GM12878 (cell line): Measurements from ENCODE around the gene GRIK4. TPM values are rescaled to one million over a fixed set of nuclear protein-coding genes. Genes with fewer than 3 reads are reported as not detected.

Experiments
- BMI1 ChIP-seq: fragments of 450-650 bp; IDR thresholded peaks from 2 replicates; pipeline ENCODE4 v1.6.1; 2016; ENCODE audit warnings: mild to moderate bottlenecking, moderate library complexity, borderline replicate concordance
- CREM ChIP-seq: IDR thresholded peaks from 2 replicates; pipeline ENCODE4 v1.6.1; 2014; ENCODE audit warnings: antibody characterized with exemption, low read depth
- FOS ChIP-seq: IDR thresholded peaks from 3 replicates; pipeline ENCODE4 v1.6.1; 2011; ENCODE audit warnings: borderline replicate concordance; ENCODE audit not compliant: insufficient read length; ENCODE audit errors: extremely low read depth
- MEF2A ChIP-seq: IDR thresholded peaks from 2 replicates; pipeline ENCODE4 v1.6.1; 2011; ENCODE audit warnings: low read depth, mild to moderate bottlenecking, low read length, moderate library complexity; ENCODE audit not compliant: insufficient read depth
- MLLT1 ChIP-seq: fragments of 450-650 bp; IDR thresholded peaks from 2 replicates; pipeline ENCODE4 v1.6.1; 2016; ENCODE audit warnings: mild to moderate bottlenecking
- MXI1 ChIP-seq: fragments of 150-350 bp; IDR thresholded peaks from 2 replicates; pipeline ENCODE4 v1.6.1; 2011; ENCODE audit warnings: low read depth, mild to moderate bottlenecking, inconsistent platforms, low read length, improper control_type of control experiment
- NR2C1 ChIP-seq: fragments of 450-650 bp; IDR thresholded peaks from 2 replicates; pipeline ENCODE4 v1.6.1; 2017; ENCODE audit warnings: antibody characterized with exemption, mild to moderate bottlenecking, moderate library complexity
- PBX3 ChIP-seq: IDR thresholded peaks from 2 replicates; pipeline ENCODE4 v1.6.1; 2011; ENCODE audit warnings: mild to moderate bottlenecking, low read depth, low read length, moderate library complexity; ENCODE audit not compliant: insufficient replicate concordance
- SMAD5 ChIP-seq: IDR thresholded peaks from 2 replicates; pipeline ENCODE4 v1.6.1; 2016; ENCODE audit warnings: antibody characterized with exemption, low read depth
- TCF3 ChIP-seq: IDR thresholded peaks from 2 replicates; pipeline ENCODE4 v1.6.1; 2012; ENCODE audit warnings: low read depth, mild to moderate bottlenecking, low read length, borderline replicate concordance; ENCODE audit not compliant: insufficient read depth
- polyA plus RNA-seq, 11 experiments: library from polyadenylated mRNA; depleted of rRNA in 4 of 11; unstranded in 6 of 11; stranded (reverse) in 5 of 11; fragments of >200 nt; fragmentation: Nextera tagmentation in 4 of 11; fragmentation: Illumina TruSeq in 1 of 11; extraction: Ambion mirVana in 4 of 11; extraction: Trizol in 1 of 11; gene quantifications; 1 replicate in 1 of 11; 2 replicates in 10 of 11; pipeline versions ENCODE4 v1.2.1 to v1.2.3, GENCODE V29; 2011 to 2016; ENCODE audit warnings: inconsistent platforms in 2 of 11, missing spikeins in 2 of 11, low read depth in 1 of 11
- total RNA-seq, 4 experiments: library from RNA; depleted of rRNA in 3 of 4; stranded (reverse); fragments of >200 nt in 3 of 4; fragmentation: Illumina TruSeq in 1 of 4; extraction: Trizol in 1 of 4; gene quantifications; 2 replicates each; pipeline versions ENCODE4 v1.2.1 to v1.2.3, GENCODE V29; 2013 to 2021
- TF ChIP-seq, protein P1 (sequence below): fragments of 450-650 bp; formaldehyde crosslinking; IDR thresholded peaks from 2 replicates; pipeline ENCODE4 v1.4.0; 2020; ENCODE audit warnings: mild to moderate bottlenecking, moderate library complexity
- TF ChIP-seq, protein P2 (sequence below), 3 experiments: IDR thresholded peaks in 2 of 3; conservative IDR thresholded peaks in 1 of 3; 2 replicates each; pipeline ENCODE4 v1.5.1; 2011; ENCODE audit warnings: low read depth in 3 of 3, low read length in 3 of 3, mild to moderate bottlenecking in 3 of 3, control low read depth in 2 of 3, moderate library complexity in 2 of 3, inconsistent platforms in 1 of 3, mixed read lengths in 1 of 3; ENCODE audit not compliant: control insufficient read depth in 2 of 3, insufficient read depth in 1 of 3; ENCODE audit errors: extremely low read depth in 1 of 3
- TF ChIP-seq, protein P3 (sequence below): fragments of 150-350 bp; IDR thresholded peaks from 2 replicates; pipeline ENCODE4 v1.6.1; 2016; ENCODE audit warnings: low read depth, low read length
- TF ChIP-seq, protein P4 (sequence below): fragments of 450-650 bp; IDR thresholded peaks from 2 replicates; pipeline ENCODE4 v1.6.1; 2016; ENCODE audit warnings: mild to moderate bottlenecking

Gene GRIK4
- total and polyA plus RNA-seq, 10 of the 15 experiments (the other 5 are each of a cell fraction or from before 2014, with no cell fraction given), result 0.33 to 3.6 (median 0.72) TPM

GRCh38 chr11:120612513-120613263 lies 101.1 kb downstream of the GRIK4 start (continued):
- TF ChIP-seq, protein P1, sequence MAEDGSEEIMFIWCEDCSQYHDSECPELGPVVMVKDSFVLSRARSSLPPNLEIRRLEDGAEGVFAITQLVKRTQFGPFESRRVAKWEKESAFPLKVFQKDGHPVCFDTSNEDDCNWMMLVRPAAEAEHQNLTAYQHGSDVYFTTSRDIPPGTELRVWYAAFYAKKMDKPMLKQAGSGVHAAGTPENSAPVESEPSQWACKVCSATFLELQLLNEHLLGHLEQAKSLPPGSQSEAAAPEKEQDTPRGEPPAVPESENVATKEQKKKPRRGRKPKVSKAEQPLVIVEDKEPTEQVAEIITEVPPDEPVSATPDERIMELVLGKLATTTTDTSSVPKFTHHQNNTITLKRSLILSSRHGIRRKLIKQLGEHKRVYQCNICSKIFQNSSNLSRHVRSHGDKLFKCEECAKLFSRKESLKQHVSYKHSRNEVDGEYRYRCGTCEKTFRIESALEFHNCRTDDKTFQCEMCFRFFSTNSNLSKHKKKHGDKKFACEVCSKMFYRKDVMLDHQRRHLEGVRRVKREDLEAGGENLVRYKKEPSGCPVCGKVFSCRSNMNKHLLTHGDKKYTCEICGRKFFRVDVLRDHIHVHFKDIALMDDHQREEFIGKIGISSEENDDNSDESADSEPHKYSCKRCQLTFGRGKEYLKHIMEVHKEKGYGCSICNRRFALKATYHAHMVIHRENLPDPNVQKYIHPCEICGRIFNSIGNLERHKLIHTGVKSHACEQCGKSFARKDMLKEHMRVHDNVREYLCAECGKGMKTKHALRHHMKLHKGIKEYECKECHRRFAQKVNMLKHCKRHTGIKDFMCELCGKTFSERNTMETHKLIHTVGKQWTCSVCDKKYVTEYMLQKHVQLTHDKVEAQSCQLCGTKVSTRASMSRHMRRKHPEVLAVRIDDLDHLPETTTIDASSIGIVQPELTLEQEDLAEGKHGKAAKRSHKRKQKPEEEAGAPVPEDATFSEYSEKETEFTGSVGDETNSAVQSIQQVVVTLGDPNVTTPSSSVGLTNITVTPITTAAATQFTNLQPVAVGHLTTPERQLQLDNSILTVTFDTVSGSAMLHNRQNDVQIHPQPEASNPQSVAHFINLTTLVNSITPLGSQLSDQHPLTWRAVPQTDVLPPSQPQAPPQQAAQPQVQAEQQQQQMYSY, result no peak
- TF ChIP-seq MEF2A (0 out of 2 replicates have a peak, but pooled peaks have one; percentile 16), CREM (peak; percentile 63; the same call in 1 of the 2 replicates), TCF3 (peak; percentile 99), NR2C1 (peak; percentile 43; the same call in 1 of the 2 replicates), FOS (no peak), SMAD5 (no peak), MXI1 (0 out of 2 replicates have a peak, but pooled peaks have one; percentile 55), PBX3 (peak; percentile 75), MLLT1 (peak; percentile 77), BMI1 (peak; percentile 60; the same call in 1 of the 2 replicates)
- TF ChIP-seq, protein P2, sequence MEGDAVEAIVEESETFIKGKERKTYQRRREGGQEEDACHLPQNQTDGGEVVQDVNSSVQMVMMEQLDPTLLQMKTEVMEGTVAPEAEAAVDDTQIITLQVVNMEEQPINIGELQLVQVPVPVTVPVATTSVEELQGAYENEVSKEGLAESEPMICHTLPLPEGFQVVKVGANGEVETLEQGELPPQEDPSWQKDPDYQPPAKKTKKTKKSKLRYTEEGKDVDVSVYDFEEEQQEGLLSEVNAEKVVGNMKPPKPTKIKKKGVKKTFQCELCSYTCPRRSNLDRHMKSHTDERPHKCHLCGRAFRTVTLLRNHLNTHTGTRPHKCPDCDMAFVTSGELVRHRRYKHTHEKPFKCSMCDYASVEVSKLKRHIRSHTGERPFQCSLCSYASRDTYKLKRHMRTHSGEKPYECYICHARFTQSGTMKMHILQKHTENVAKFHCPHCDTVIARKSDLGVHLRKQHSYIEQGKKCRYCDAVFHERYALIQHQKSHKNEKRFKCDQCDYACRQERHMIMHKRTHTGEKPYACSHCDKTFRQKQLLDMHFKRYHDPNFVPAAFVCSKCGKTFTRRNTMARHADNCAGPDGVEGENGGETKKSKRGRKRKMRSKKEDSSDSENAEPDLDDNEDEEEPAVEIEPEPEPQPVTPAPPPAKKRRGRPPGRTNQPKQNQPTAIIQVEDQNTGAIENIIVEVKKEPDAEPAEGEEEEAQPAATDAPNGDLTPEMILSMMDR (IDR thresholded peaks at IDR 0.05 in 2 of 3, conservative IDR thresholded peaks at IDR 0.05 in 1 of 3; ENCODE audit: control insufficient read depth in 2 of 3, extremely low read depth in 1 of 3, insufficient read depth in 1 of 3, low read depth in 3 of 3, low read length in 3 of 3), result peak in 1 of 3 experiments; percentile 19; a peak in 1 of 6 replicates
- TF ChIP-seq, protein P3, sequence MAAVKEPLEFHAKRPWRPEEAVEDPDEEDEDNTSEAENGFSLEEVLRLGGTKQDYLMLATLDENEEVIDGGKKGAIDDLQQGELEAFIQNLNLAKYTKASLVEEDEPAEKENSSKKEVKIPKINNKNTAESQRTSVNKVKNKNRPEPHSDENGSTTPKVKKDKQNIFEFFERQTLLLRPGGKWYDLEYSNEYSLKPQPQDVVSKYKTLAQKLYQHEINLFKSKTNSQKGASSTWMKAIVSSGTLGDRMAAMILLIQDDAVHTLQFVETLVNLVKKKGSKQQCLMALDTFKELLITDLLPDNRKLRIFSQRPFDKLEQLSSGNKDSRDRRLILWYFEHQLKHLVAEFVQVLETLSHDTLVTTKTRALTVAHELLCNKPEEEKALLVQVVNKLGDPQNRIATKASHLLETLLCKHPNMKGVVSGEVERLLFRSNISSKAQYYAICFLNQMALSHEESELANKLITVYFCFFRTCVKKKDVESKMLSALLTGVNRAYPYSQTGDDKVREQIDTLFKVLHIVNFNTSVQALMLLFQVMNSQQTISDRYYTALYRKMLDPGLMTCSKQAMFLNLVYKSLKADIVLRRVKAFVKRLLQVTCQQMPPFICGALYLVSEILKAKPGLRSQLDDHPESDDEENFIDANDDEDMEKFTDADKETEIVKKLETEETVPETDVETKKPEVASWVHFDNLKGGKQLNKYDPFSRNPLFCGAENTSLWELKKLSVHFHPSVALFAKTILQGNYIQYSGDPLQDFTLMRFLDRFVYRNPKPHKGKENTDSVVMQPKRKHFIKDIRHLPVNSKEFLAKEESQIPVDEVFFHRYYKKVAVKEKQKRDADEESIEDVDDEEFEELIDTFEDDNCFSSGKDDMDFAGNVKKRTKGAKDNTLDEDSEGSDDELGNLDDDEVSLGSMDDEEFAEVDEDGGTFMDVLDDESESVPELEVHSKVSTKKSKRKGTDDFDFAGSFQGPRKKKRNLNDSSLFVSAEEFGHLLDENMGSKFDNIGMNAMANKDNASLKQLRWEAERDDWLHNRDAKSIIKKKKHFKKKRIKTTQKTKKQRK, result no peak
- TF ChIP-seq, protein P4, sequence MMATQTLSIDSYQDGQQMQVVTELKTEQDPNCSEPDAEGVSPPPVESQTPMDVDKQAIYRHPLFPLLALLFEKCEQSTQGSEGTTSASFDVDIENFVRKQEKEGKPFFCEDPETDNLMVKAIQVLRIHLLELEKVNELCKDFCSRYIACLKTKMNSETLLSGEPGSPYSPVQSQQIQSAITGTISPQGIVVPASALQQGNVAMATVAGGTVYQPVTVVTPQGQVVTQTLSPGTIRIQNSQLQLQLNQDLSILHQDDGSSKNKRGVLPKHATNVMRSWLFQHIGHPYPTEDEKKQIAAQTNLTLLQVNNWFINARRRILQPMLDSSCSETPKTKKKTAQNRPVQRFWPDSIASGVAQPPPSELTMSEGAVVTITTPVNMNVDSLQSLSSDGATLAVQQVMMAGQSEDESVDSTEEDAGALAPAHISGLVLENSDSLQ, result peak; percentile 17; the same call in 1 of the 2 replicates
